ENCODE measurements around the gene NSRP1.

NSRP1 gene

GRCh38 chr17:30160419-30161172 is 44.0 kb downstream of the NSRP1 start:
- no peaks in the 10 kb centered on the region for H3K4me1 ChIP-seq
- H3K79me2 ChIP-seq: peaks cover 42% of the 10 kb centered on the region
- no peaks in the 10 kb centered on the region for H3K27me3 ChIP-seq (ENCODE audit: control insufficient read depth, insufficient read depth, low read length)
- H3K27ac ChIP-seq: no peak overlapping the region
- no peak for TF ChIP-seq CTCF (IDR thresholded peaks at IDR 0.05)
- H3K4me2 ChIP-seq (ENCODE audit: low read length): no peak overlapping the region
- H2AFZ ChIP-seq: no peak overlapping the region
- no peak overlapping the region for H3K9ac ChIP-seq
- no peaks in the 10 kb centered on the region for H3K9me3 ChIP-seq (ENCODE audit: control insufficient read depth, low read length)
- H3K4me3 ChIP-seq (ENCODE audit: low read depth, low read length): no peak overlapping the region
- H3K36me3 ChIP-seq (ENCODE audit: control insufficient read depth, insufficient read depth, low read length): no peaks in the 10 kb centered on the region

DNA sequence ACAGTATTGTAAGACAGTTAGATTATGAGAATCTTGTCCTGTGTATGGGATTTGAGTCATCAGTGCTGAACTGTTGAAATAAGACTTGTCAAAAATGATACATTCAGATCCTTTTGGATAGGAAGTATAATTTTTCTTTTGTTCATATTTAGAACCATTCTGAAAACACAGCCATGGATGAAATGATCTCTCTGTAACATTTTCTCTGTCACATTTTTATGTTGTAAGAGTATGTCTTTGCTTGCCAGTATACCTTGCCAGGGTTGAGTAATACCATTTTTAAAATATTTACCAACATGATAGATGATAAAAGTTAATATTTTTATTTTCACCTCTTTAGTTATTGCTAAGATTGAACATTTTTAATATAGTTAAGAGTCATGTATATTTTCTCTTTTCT is 45.0 kb downstream of the NSRP1 start:
- H3K27ac ChIP-seq: no peak overlapping the region
- no peak overlapping the region for H3K4me3 ChIP-seq (ENCODE audit: low read depth, low read length)
- H3K4me2 ChIP-seq (ENCODE audit: low read length): no peak overlapping the region
- TF ChIP-seq CTCF (IDR thresholded peaks at IDR 0.05): no peak
- no peaks in the 10 kb centered on the region for H3K4me1 ChIP-seq
- no peak overlapping the region for H2AFZ ChIP-seq
- peaks cover 33% of the 10 kb centered on the region for H3K79me2 ChIP-seq
- H3K36me3 ChIP-seq (ENCODE audit: control insufficient read depth, insufficient read depth, low read length): no peaks in the 10 kb centered on the region
- no peaks in the 10 kb centered on the region for H3K27me3 ChIP-seq (ENCODE audit: control insufficient read depth, insufficient read depth, low read length)
- H3K9me3 ChIP-seq (ENCODE audit: control insufficient read depth, low read length): no peaks in the 10 kb centered on the region
- H3K9ac ChIP-seq: no peak overlapping the region

DNA sequence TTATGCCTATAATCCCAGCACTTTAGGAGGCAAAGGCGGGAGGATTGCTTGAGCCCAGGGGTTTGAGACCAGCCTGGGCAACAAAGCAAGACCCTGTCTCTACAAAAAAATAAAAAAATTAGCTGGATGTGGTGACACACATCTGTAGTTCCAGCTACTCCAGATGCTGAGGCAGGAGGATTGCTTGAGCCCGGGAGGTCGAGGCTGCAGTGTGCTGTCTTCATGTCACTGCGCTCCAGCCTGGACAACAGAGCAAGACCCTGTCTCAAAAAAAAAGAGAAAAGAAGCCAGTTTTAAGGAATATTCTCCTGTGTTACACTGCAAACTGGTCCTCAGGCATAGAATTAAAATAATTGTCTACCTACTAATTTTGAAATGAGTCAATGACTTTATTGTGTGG is 47.9 kb downstream of the NSRP1 start:
- TF ChIP-seq CTCF (IDR thresholded peaks at IDR 0.05): no peak
- Histone ChIP-seq H3K9me3 (ENCODE audit: control insufficient read depth, low read length) (no peaks in the 10 kb centered on the region), H2AFZ (no peak overlapping the region), H3K4me1 (no peaks in the 10 kb centered on the region), H3K27me3 (ENCODE audit: control insufficient read depth, insufficient read depth, low read length) (no peaks in the 10 kb centered on the region), H3K9ac (no peak overlapping the region), H3K4me3 (ENCODE audit: low read depth, low read length) (no peak overlapping the region), H3K36me3 (ENCODE audit: control insufficient read depth, insufficient read depth, low read length) (no peaks in the 10 kb centered on the region), H3K4me2 (ENCODE audit: low read length) (no peak overlapping the region), H3K27ac (no peak overlapping the region), H3K79me2 (peaks cover 9% of the 10 kb centered on the region)

DNA sequence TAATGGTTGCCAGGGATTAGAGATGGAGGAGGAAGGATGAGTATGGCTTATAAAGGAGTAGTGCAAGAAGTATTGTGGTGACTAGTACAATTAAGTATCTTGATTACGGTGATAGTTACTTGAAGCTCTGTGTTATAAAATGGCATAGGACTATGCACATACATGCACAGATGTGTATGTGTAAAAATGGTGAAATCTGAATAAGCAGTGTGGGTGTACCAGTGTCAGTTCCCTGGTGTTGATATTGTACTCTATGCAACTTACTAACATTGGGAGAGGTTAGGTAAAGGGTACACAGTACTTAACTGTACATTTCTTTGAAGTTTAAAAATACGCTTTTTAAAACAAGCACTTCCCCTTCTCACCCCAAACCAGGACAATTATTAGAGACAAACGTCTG is 48.5 kb downstream of the NSRP1 start:
- H3K79me2 ChIP-seq: peaks cover 7% of the 10 kb centered on the region
- no peak for TF ChIP-seq CTCF (IDR thresholded peaks at IDR 0.05)
- no peaks in the 10 kb centered on the region for H3K36me3 ChIP-seq (ENCODE audit: control insufficient read depth, insufficient read depth, low read length)
- H3K4me3 ChIP-seq (ENCODE audit: low read depth, low read length): no peak overlapping the region
- no peak overlapping the region for H3K27ac ChIP-seq
- H3K9ac ChIP-seq: no peak overlapping the region
- no peaks in the 10 kb centered on the region for H3K4me1 ChIP-seq
- no peak overlapping the region for H3K4me2 ChIP-seq (ENCODE audit: low read length)
- H2AFZ ChIP-seq: no peak overlapping the region
- H3K9me3 ChIP-seq (ENCODE audit: control insufficient read depth, low read length): no peaks in the 10 kb centered on the region
- no peaks in the 10 kb centered on the region for H3K27me3 ChIP-seq (ENCODE audit: control insufficient read depth, insufficient read depth, low read length)

DNA sequence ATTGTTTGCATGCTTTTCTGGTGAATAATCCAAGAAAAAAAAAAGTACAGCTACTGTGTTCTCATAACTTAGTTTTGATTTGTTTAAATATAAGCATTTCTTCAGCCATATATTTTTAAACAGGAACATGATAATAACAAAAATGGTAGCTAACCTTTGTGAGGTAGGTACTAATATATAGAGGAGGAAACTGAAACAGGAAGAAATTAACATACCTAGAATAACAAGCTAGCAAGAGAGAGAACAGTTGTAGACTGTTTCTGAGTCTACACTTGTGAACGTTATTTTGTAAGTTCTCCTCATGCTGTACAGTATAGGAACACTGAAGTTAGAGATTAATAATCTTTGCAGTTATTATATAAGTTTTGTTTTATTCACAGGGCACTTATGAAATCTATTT is 49.3 kb downstream of the NSRP1 start:
- Histone ChIP-seq H3K36me3 (ENCODE audit: control insufficient read depth, insufficient read depth, low read length) (no peaks in the 10 kb centered on the region), H2AFZ (no peak overlapping the region), H3K4me2 (ENCODE audit: low read length) (no peak overlapping the region), H3K9ac (no peak overlapping the region), H3K27me3 (ENCODE audit: control insufficient read depth, insufficient read depth, low read length) (no peaks in the 10 kb centered on the region), H3K9me3 (ENCODE audit: control insufficient read depth, low read length) (no peaks in the 10 kb centered on the region), H3K4me3 (ENCODE audit: low read depth, low read length) (no peak overlapping the region), H3K79me2 (peaks cover 10% of the 10 kb centered on the region), H3K4me1 (no peaks in the 10 kb centered on the region), H3K27ac (no peak overlapping the region)
- no peak for TF ChIP-seq CTCF (IDR thresholded peaks at IDR 0.05)
